ENCODE data around the gene ESPNL. TPM values are rescaled to one million over a fixed set of nuclear protein-coding genes. Genes with fewer than 3 reads are reported as not detected.

Gene ESPNL
- total RNA-seq, 1 experiment from 2014 or later, result 0.85 TPM

- no peak for DNase-seq (ENCODE audit: low read depth, low spot score)
- no peaks in the 10 kb centered on the region for H3K27me3 ChIP-seq (ENCODE audit: control insufficient read depth, insufficient read depth, low read length)
- intact Hi-C loops (cut with micrococcal nuclease; ENCODE audit: unreplicated experiment) (no loop called here), in situ Hi-C loops (cut with HindIII; ENCODE audit: low pct_unique_long_range_greater_than_20kb, low sequenced_read_pairs) (no loop called here)
- BruUV-seq (replicated peaks), result no TSS peak
- H3K27ac ChIP-seq (ENCODE audit: low read length), result no peak overlapping the region
- TF ChIP-seq CTCF (IDR thresholded peaks at IDR 0.05) (no peak), TCF7L2 (IDR thresholded peaks at IDR 0.05; ENCODE audit: low read depth, low read length) (no peak), SIN3A (IDR thresholded peaks at IDR 0.05; ENCODE audit: borderline replicate concordance, insufficient read depth, low read depth, low read length) (no peak), POLR2AphosphoS5 (IDR thresholded peaks at IDR 0.05; ENCODE audit: low read depth, low read length) (no peak)
- TF ChIP-seq, protein P1, sequence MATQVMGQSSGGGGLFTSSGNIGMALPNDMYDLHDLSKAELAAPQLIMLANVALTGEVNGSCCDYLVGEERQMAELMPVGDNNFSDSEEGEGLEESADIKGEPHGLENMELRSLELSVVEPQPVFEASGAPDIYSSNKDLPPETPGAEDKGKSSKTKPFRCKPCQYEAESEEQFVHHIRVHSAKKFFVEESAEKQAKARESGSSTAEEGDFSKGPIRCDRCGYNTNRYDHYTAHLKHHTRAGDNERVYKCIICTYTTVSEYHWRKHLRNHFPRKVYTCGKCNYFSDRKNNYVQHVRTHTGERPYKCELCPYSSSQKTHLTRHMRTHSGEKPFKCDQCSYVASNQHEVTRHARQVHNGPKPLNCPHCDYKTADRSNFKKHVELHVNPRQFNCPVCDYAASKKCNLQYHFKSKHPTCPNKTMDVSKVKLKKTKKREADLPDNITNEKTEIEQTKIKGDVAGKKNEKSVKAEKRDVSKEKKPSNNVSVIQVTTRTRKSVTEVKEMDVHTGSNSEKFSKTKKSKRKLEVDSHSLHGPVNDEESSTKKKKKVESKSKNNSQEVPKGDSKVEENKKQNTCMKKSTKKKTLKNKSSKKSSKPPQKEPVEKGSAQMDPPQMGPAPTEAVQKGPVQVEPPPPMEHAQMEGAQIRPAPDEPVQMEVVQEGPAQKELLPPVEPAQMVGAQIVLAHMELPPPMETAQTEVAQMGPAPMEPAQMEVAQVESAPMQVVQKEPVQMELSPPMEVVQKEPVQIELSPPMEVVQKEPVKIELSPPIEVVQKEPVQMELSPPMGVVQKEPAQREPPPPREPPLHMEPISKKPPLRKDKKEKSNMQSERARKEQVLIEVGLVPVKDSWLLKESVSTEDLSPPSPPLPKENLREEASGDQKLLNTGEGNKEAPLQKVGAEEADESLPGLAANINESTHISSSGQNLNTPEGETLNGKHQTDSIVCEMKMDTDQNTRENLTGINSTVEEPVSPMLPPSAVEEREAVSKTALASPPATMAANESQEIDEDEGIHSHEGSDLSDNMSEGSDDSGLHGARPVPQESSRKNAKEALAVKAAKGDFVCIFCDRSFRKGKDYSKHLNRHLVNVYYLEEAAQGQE (IDR thresholded peaks at IDR 0.05; ENCODE audit: insufficient read depth in 1 of 2, low read depth in 2 of 2, low read length in 1 of 2), result no peak
- H3K36me3 ChIP-seq (ENCODE audit: control insufficient read depth, insufficient read depth, low read length), result no peaks in the 10 kb centered on the region
- CTCF ChIA-PET, result interaction anchor here (0.5 to 0.6 kb wide), 3 partner anchors 163 to 378 kb away, joined by 3 to 13 read pairs (median 4); no protein-coding TSS in a partner anchor
- no peaks in the 10 kb centered on the region; the same call in 1 of the 2 replicates for H3K4me1 ChIP-seq (ENCODE audit: control insufficient read depth, insufficient read depth, low read length)
- no peaks in the 10 kb centered on the region for H3K9me3 ChIP-seq (ENCODE audit: control insufficient read depth, insufficient read depth, low read depth, low read length)
- no peak for ATAC-seq
- H3K4me3 ChIP-seq (ENCODE audit: low read depth in 2 of 2, low read length in 2 of 2), result no peak overlapping the region
- POLR2A ChIA-PET, result no interaction called here
Observed at GRCh38 chr2:238152771-238153688, 52.9 kb downstream of the ESPNL start.

DNA sequence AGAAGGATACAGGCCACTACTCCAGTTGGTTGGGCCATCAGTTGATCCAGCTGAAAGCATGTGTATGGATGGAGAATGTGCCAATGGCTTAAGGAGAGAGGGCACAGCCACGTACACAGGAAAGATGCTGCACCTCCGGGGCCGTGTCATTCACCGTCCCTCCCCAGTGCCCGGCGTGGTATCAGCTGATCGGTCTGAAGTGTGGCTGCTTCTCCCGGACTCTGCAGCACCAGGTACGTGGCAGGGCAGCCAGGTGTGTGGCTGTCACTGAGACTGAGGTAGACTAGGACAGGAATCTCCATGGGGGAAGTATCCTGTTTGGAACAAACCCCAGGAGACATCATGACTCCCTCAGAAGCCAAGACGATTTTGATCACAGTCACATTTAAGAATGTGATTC is 54.4 kb downstream of the ESPNL start:
- H3K36me3 ChIP-seq (ENCODE audit: control insufficient read depth, insufficient read depth, low read length), result no peaks in the 10 kb centered on the region
- H3K27ac ChIP-seq (ENCODE audit: low read length), result no peak overlapping the region
- TF ChIP-seq, protein P1 (IDR thresholded peaks at IDR 0.05; ENCODE audit: insufficient read depth in 1 of 2, low read depth in 2 of 2, low read length in 1 of 2), result no peak
- TF ChIP-seq POLR2AphosphoS5 (IDR thresholded peaks at IDR 0.05; ENCODE audit: low read depth, low read length) (no peak), CTCF (IDR thresholded peaks at IDR 0.05) (no peak), TCF7L2 (IDR thresholded peaks at IDR 0.05; ENCODE audit: low read depth, low read length) (no peak), SIN3A (IDR thresholded peaks at IDR 0.05; ENCODE audit: borderline replicate concordance, insufficient read depth, low read depth, low read length) (no peak)
- CTCF ChIA-PET, result no interaction called here
- no peaks in the 10 kb centered on the region for H3K27me3 ChIP-seq (ENCODE audit: control insufficient read depth, insufficient read depth, low read length)
- intact Hi-C loops (cut with micrococcal nuclease; ENCODE audit: unreplicated experiment), result no loop called here
- no peak overlapping the region for H3K4me3 ChIP-seq (ENCODE audit: low read depth in 2 of 2, low read length in 2 of 2)
- POLR2A ChIA-PET, result no interaction called here
- no peak for ATAC-seq
- in situ Hi-C loops (cut with HindIII; ENCODE audit: low pct_unique_long_range_greater_than_20kb, low sequenced_read_pairs), result no loop called here
- no peaks in the 10 kb centered on the region for H3K9me3 ChIP-seq (ENCODE audit: control insufficient read depth, insufficient read depth, low read depth, low read length)
- no TSS peak for BruUV-seq (replicated peaks)
- H3K4me1 ChIP-seq (ENCODE audit: control insufficient read depth, insufficient read depth, low read length), result peaks cover 5% of the 10 kb centered on the region
- no peak for DNase-seq (ENCODE audit: low read depth, low spot score)

Measured in Panc1 (cell line).